Measurements from ENCODE around the gene CCDC34. TPM values are rescaled to one million over a fixed set of nuclear protein-coding genes. Genes with fewer than 3 reads are reported as not detected.
"Not testable (repeated sequence)": the region's sequence is repeated elsewhere in the genome, so short reads cannot be mapped to it uniquely, and the experiment has no call there.

The CCDC34 gene
- total RNA-seq, 1 donor from 2014 or later = 30.6 TPM

DNA sequence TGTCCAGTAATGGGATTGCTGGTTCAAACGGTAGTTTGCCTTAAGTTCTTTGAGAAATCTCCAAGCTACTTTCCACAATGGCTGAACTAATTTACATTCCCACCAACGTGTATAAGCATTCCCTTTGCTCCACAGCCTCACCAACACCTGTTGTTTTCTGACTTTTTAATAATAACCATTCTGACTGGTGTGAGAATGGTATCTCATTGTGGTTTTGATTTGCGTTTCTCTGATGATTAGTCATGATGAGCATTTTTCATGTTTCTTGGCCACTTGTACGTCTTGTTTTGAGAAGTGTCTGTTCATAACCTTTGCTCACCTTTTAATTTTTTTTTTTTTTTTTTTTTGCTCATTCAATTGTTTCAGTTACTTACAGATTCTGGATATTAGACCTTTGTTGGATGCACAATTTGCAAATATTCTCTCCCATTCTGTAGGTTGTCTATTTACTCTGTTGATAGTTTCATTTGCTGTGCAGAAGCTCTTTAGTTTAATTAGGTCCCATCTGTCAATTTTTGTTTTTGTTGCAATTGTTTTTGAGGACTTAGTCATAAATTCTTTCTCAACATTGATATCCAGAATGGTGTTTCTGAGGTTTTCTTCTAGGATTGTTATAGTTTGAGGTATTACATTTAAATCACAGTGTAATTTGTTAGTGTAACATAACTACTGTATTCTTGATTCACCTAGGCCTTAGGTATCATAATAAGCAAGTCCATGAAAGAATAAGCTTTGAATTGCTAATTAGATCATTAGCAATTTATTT is 33.0 kb downstream of the CCDC34 start:
- H3K4me1 ChIP-seq = peaks cover 10% of the 10 kb centered on the region
- Mint-ChIP-seq H3K4me1 (no peaks in the 10 kb centered on the region), H3K36me3 (peaks cover 21% of the 10 kb centered on the region), H3K27ac (no peak overlapping the region), H3K9me3 (peaks cover 10% of the 10 kb centered on the region), H3K4me3 (no peak overlapping the region), H3K27me3 (ENCODE audit: insufficient read depth, low read depth) (no peaks in the 10 kb centered on the region)
- no peaks in the 10 kb centered on the region for H3K36me3 ChIP-seq
- no peak overlapping the region for H2AFZ ChIP-seq (replicated peaks)
- H3K79me2 ChIP-seq (ENCODE audit: low read depth) = no peaks in the 10 kb centered on the region
- no peaks in the 10 kb centered on the region for H3K9me3 ChIP-seq (ENCODE audit: low read depth)
- H3K9ac ChIP-seq = no peak overlapping the region
- H3K4me2 ChIP-seq = no peak overlapping the region
- H3K27me3 ChIP-seq = no peaks in the 10 kb centered on the region
- no peak for DNase-seq (ENCODE audit: low spot score)
- H4K20me1 ChIP-seq (ENCODE audit: low read depth) = no peaks in the 10 kb centered on the region
- H3K4me3 ChIP-seq = no peak overlapping the region
- no peak overlapping the region for H3K27ac ChIP-seq
- no peaks in the 10 kb centered on the region for H3F3A ChIP-seq (ENCODE audit: low read depth)
- TF ChIP-seq, protein P1, sequence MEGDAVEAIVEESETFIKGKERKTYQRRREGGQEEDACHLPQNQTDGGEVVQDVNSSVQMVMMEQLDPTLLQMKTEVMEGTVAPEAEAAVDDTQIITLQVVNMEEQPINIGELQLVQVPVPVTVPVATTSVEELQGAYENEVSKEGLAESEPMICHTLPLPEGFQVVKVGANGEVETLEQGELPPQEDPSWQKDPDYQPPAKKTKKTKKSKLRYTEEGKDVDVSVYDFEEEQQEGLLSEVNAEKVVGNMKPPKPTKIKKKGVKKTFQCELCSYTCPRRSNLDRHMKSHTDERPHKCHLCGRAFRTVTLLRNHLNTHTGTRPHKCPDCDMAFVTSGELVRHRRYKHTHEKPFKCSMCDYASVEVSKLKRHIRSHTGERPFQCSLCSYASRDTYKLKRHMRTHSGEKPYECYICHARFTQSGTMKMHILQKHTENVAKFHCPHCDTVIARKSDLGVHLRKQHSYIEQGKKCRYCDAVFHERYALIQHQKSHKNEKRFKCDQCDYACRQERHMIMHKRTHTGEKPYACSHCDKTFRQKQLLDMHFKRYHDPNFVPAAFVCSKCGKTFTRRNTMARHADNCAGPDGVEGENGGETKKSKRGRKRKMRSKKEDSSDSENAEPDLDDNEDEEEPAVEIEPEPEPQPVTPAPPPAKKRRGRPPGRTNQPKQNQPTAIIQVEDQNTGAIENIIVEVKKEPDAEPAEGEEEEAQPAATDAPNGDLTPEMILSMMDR (IDR thresholded peaks at IDR 0.05) = no peak
- TF ChIP-seq EZH2phosphoT487 (IDR thresholded peaks at IDR 0.05) (no peak), EZH2 (IDR thresholded peaks at IDR 0.05) (no peak)

DNA sequence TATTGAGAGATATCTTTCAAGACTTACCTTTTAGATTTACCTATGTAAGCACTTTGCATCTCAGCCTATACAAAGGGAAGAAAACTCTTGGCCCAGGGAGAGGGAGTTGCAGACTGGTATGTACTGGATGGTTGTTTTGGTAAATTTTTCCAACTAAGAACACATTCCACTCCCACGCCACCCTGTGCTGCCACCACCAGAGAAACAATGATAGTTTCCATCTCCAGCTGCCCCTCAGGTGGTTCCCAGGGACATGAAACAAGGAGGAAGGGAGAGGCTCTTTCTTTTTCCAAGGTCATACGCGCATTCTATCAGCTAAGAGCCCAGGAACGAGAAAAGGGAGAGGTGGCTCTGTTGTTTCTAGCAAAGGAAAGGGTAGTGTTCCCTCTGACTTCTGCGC is 34.4 kb downstream of the CCDC34 start:
- Histone ChIP-seq H3F3A (ENCODE audit: low read depth) (no peaks in the 10 kb centered on the region), H4K20me1 (ENCODE audit: low read depth) (no peaks in the 10 kb centered on the region), H3K9ac (no peak overlapping the region), H3K4me3 (no peak overlapping the region), H3K79me2 (ENCODE audit: low read depth) (no peaks in the 10 kb centered on the region), H2AFZ (replicated peaks) (no peak overlapping the region), H3K4me1 (peaks cover 10% of the 10 kb centered on the region), H3K36me3 (no peaks in the 10 kb centered on the region), H3K4me2 (no peak overlapping the region), H3K9me3 (ENCODE audit: low read depth) (no peaks in the 10 kb centered on the region), H3K27ac (peak overlapping the region; percentile 46), H3K27me3 (no peaks in the 10 kb centered on the region)
- no peaks in the 10 kb centered on the region for H3K27me3 Mint-ChIP-seq (ENCODE audit: insufficient read depth, low read depth)
- H3K4me1 Mint-ChIP-seq = no peaks in the 10 kb centered on the region
- TF ChIP-seq EZH2 (IDR thresholded peaks at IDR 0.05) (no peak), EZH2phosphoT487 (IDR thresholded peaks at IDR 0.05) (no peak)
- TF ChIP-seq, protein P1 (IDR thresholded peaks at IDR 0.05) = no peak
- peaks cover 10% of the 10 kb centered on the region for H3K9me3 Mint-ChIP-seq
- peaks cover 15% of the 10 kb centered on the region for H3K36me3 Mint-ChIP-seq
- peak overlapping the region; percentile 47 for H3K27ac Mint-ChIP-seq
- no peak for DNase-seq (ENCODE audit: low spot score)
- H3K4me3 Mint-ChIP-seq = no peak overlapping the region

DNA sequence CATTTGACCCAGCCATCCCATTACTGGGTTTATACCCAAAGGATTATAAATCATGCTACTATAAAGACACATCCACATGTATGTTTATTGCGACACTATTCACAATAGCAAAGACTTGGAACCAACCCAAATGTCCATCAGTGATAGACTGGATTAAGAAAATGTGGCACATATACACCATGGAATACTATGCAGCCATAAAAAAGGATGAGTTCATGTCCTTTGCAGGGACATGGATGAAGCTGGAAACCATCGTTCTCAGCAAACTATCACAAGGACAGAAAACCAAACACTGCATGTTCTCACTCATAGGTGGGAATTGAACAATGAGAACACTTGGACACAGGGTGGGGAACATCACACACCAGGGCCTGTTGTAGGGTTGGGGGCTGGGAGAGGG is 36.0 kb downstream of the CCDC34 start:
- Mint-ChIP-seq H3K9me3 (peaks cover 13% of the 10 kb centered on the region), H3K36me3 (peaks cover 17% of the 10 kb centered on the region)
- not testable (repeated sequence) for H3K27me3 ChIP-seq; H3K79me2 ChIP-seq (ENCODE audit: low read depth); H3K9me3 ChIP-seq (ENCODE audit: low read depth); H3K27ac Mint-ChIP-seq; H3K4me1 ChIP-seq; H4K20me1 ChIP-seq (ENCODE audit: low read depth); H2AFZ ChIP-seq (replicated peaks); H3K4me2 ChIP-seq; DNase-seq (ENCODE audit: low spot score); H3K4me1 Mint-ChIP-seq; H3F3A ChIP-seq (ENCODE audit: low read depth); H3K4me3 ChIP-seq; H3K27me3 Mint-ChIP-seq (ENCODE audit: insufficient read depth, low read depth); H3K9ac ChIP-seq; H3K4me3 Mint-ChIP-seq; H3K36me3 ChIP-seq; H3K27ac ChIP-seq

DNA sequence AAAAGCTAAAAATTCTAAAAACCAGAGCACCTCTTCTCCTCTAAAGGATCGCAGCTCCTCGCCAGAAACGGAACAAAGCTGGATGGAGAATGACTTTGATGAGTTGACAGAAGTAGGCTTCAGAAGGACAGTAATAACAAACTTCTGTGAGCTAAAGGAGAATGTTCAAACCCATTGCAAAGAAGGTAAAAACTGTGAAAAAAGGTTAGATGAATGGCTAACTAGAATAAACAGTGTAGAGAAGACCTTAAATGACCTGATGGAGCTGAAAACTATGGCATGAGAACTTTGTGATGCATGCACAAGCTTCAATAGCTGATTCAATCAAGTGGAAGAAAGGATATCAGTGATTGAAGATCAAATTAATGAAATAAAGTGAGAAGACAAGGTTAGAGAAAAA is 40.8 kb downstream of the CCDC34 start:
- H3K36me3 Mint-ChIP-seq, H3K27ac ChIP-seq, H3K4me2 ChIP-seq: not testable (repeated sequence)

DNA sequence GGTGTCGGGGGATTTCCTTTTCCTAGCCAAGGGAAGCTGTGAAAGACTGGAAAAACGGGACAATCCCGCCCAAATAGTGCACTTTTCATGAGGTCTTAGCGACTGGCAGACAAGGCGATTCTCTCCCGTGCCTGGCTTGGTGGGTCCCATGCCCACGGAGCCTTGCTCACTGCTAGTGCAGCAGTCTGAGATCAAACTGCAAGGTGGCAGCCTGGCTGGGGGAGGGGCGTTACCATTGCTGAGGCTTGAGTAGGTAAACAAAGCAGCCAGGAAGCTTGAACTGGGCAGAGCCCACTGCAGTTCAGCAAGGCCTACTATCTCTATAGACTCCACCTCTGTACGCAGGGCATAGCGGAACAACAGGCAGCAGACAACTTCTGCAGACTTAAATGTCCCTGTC is 41.7 kb downstream of the CCDC34 start:
- H3K9ac ChIP-seq; H3F3A ChIP-seq (ENCODE audit: low read depth); H3K27ac Mint-ChIP-seq; DNase-seq (ENCODE audit: low spot score); H3K4me1 Mint-ChIP-seq; H4K20me1 ChIP-seq (ENCODE audit: low read depth); H3K36me3 ChIP-seq; H3K27me3 Mint-ChIP-seq (ENCODE audit: insufficient read depth, low read depth); H3K27me3 ChIP-seq; H2AFZ ChIP-seq (replicated peaks); H3K4me2 ChIP-seq; H3K4me1 ChIP-seq; H3K27ac ChIP-seq; H3K4me3 ChIP-seq; H3K4me3 Mint-ChIP-seq; H3K9me3 ChIP-seq (ENCODE audit: low read depth); H3K36me3 Mint-ChIP-seq; H3K79me2 ChIP-seq (ENCODE audit: low read depth): not testable (repeated sequence)
- peaks cover 14% of the 10 kb centered on the region for H3K9me3 Mint-ChIP-seq

More for the DNA sequence above, 40.8 kb downstream of the CCDC34 start:
- H3K27me3 Mint-ChIP-seq (ENCODE audit: insufficient read depth, low read depth); H3K36me3 ChIP-seq; H3K27ac Mint-ChIP-seq; H3K4me3 Mint-ChIP-seq; H3K4me1 Mint-ChIP-seq; H3K79me2 ChIP-seq (ENCODE audit: low read depth); H3K9ac ChIP-seq; H3K4me1 ChIP-seq; H3K4me3 ChIP-seq; H3F3A ChIP-seq (ENCODE audit: low read depth); H3K9me3 ChIP-seq (ENCODE audit: low read depth); H3K27me3 ChIP-seq; H4K20me1 ChIP-seq (ENCODE audit: low read depth); DNase-seq (ENCODE audit: low spot score); H2AFZ ChIP-seq (replicated peaks): not testable (repeated sequence)
- peaks cover 14% of the 10 kb centered on the region for H3K9me3 Mint-ChIP-seq

All from neural progenitor cell (in vitro differentiated cells).